Ectodermal cell (in vitro differentiated cells): Measurements from ENCODE around the gene PNMA5.
"Not testable (repeated sequence)": the region's sequence is repeated elsewhere in the genome, so short reads cannot be mapped to it uniquely, and the experiment has no call there.

Experiments used
- H3K27ac ChIP-seq: 2 replicates; pipeline ENCODE4 v1.7.0; 2013; ENCODE audit warnings: mild to moderate bottlenecking, low read depth, low read length; ENCODE audit not compliant: insufficient read depth, poor library complexity, severe bottlenecking
- H3K27me3 ChIP-seq: 2 replicates; pipeline ENCODE4 v1.7.0; 2013; ENCODE audit warnings: mild to moderate bottlenecking, low read length; ENCODE audit not compliant: insufficient read depth, control insufficient read depth, poor library complexity, severe bottlenecking
- H3K36me3 ChIP-seq: one replicate; pipeline ENCODE4 v1.7.0; 2013; ENCODE audit warnings: low read length; ENCODE audit not compliant: control insufficient read depth, insufficient read depth
- H3K4me1 ChIP-seq: one replicate; pipeline ENCODE4 v1.7.0; 2013; ENCODE audit warnings: low read length; ENCODE audit not compliant: control insufficient read depth, insufficient read depth
- H3K4me3 ChIP-seq: 2 replicates; pipeline ENCODE4 v1.7.0; 2013; ENCODE audit warnings: low read depth, low read length, control low read depth; ENCODE audit not compliant: insufficient read depth
- H3K9me3 ChIP-seq: 2 replicates; pipeline ENCODE4 v1.7.0; 2013; ENCODE audit warnings: mild to moderate bottlenecking, low read length, moderate library complexity; ENCODE audit not compliant: control insufficient read depth
- WGBS, 2 experiments: methylation state at CpG; one replicate each; pipeline ENCODE4 v1.1.7; 2013; ENCODE audit warnings: missing lambda C conversion rate in 2 of 2; 5-methylcytosine and 5-hydroxymethylcytosine counted together

The PNMA5 gene

DNA sequence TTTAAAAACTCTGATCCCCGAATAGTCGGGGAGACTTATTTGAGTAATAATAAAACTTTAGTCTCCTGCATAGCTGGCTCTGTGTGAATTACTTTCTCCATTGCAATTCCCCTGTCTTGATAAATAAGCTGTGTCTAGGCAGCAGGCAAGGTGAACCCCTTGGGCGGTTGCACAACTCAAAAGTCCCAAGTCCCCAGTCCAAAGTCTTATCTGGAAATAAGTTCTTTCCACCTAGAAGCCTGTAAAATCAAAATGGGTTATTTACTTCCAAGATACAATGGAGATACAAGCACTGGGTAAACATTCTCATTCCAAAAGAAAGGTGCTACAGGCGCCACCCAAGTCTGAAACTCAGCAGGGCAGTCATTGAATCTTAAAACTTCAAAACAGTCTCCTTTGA, 10.1 kb upstream of the PNMA5 start:
- no peaks in the 10 kb centered on the region for H3K9me3 ChIP-seq
- no peaks in the 10 kb centered on the region for H3K36me3 ChIP-seq
- no peak overlapping the region for H3K4me3 ChIP-seq
- no peaks in the 10 kb centered on the region for H3K27me3 ChIP-seq
- H3K27ac ChIP-seq, result no peak overlapping the region
- H3K4me1 ChIP-seq, result no peaks in the 10 kb centered on the region
- WGBS, 2 experiments, result 73 to 91% methylated on average over 2 to 4 of the region's 4 CpGs

DNA sequence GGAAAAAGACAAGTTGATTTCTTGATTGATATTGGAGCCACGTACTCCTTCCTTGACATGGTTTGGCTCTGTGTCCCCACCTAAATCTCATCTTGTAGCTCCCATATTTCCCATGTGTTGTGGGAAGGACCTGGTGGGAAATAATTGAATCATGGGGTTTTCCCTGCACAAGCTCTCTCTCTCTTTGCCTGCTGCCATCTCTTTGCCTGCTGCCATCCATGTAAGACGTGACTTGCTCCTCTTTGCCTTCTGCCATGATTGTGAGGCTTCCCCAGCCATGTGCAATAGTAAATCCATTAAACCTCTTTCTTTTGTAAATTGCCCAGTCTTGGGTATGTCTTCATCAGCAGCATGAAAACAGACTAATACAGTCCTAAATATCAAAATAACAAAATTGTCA, 8.3 kb upstream of the PNMA5 start:
- WGBS, 2 experiments, result 50 to 77% methylated on average over 1 to 2 of the region's 2 CpGs
- H3K4me1 ChIP-seq, H3K27ac ChIP-seq, H3K4me3 ChIP-seq, H3K27me3 ChIP-seq, H3K9me3 ChIP-seq, H3K36me3 ChIP-seq: not testable (repeated sequence)

DNA sequence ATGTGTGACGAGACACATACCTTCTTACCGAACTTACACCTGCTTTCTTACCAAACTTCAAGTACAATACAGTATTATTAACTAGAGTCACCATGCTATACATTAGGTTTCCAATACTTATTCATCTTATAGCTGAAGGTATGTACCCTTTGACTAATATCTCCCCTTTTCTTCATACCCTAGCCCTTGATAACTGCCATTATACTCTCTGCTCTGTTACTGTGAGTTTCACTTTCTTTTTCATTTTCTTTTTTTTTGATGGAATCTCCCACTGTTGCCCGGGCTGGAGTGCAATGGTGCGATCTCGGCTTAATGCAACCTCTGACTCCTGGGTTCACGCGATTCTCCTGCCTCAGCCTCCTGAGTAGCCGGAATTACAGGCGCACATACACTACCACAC, 3.4 kb upstream of the PNMA5 start:
- 90 to 95% methylated on average over 8 to 9 of the region's 9 CpGs for WGBS, 2 experiments
- Histone ChIP-seq H3K9me3 (no peaks in the 10 kb centered on the region), H3K4me1 (no peaks in the 10 kb centered on the region), H3K27ac (no peak overlapping the region), H3K27me3 (no peaks in the 10 kb centered on the region), H3K4me3 (no peak overlapping the region), H3K36me3 (no peaks in the 10 kb centered on the region)

DNA sequence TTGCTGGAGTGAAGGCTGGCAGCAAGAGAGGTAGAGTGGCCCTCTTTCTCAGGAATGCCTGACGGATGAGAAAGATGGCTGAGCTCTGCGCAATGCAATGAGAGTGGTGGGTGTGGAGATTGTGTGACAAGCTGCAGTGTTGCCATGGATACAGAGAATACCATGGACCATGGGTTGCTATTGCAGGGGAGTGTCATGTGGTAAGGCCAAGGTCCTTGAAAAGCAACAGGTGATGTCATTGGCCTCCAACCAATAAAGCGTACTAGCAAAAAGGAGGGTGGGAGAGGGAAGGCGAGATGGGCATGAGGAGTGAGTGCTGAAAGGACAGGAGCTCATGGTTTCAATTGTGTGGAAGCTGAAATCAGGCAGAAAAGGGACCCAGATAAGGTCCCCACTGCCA, 1.8 kb downstream of the PNMA5 start:
- Histone ChIP-seq H3K4me3 (no peak overlapping the region), H3K9me3 (no peaks in the 10 kb centered on the region), H3K27me3 (no peaks in the 10 kb centered on the region), H3K4me1 (no peaks in the 10 kb centered on the region), H3K27ac (no peak overlapping the region), H3K36me3 (no peaks in the 10 kb centered on the region)
- 87 to 88% methylated on average over 4 of the region's 4 CpGs for WGBS, 2 experiments

DNA sequence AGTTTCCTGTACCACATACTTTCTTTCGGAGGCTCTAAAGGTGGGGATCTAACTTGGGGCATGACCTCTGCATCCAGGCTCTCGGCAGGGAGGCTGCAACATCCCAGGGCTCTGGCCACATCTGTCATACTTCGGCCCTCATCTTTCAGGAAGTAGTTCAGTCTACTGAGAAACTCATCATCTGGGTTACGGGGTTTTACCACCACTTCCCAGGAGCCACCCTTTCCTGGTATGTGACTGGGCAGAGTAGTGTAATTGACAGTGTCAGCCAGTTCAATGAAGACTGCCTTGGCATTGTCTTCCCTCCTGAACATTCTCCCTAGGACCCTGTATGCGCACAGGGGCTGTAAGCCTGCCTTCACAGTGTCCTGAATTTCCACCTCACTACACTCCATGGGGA, 2.8 kb downstream of the PNMA5 start:
- 92% methylated on average over 5 of the region's 5 CpGs for WGBS, 2 experiments
- no peaks in the 10 kb centered on the region for H3K36me3 ChIP-seq

DNA sequence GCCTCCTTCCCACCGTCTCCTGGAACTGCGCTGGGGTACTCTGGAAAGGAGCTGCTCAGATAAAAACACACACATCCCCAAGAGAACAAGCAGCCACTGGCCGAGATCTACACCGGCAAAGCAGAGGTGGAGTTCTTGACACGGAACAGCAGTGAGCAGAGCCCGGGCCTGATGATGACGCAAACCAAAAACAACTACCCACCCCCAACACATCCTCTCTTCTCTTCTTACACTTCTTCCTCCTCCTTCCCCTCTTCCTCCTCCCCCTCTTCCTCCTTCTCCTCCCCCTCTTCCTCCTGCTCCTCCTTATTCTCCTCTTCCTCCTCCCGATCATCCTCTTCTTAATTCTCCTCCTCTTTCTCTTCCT, 4.6 kb downstream of the PNMA5 start:
- no peaks in the 10 kb centered on the region for H3K4me1 ChIP-seq
- H3K27ac ChIP-seq, result no peak overlapping the region
- no peaks in the 10 kb centered on the region for H3K36me3 ChIP-seq
- 82 to 85% methylated on average over 8 of the region's 8 CpGs for WGBS, 2 experiments
- no peaks in the 10 kb centered on the region for H3K9me3 ChIP-seq
- H3K4me3 ChIP-seq, result no peak overlapping the region
- no peaks in the 10 kb centered on the region for H3K27me3 ChIP-seq

More for the DNA sequence above, 2.8 kb downstream of the PNMA5 start:
- Histone ChIP-seq H3K27me3 (no peaks in the 10 kb centered on the region), H3K4me3 (no peak overlapping the region), H3K4me1 (no peaks in the 10 kb centered on the region), H3K27ac (no peak overlapping the region), H3K9me3 (no peaks in the 10 kb centered on the region)

DNA sequence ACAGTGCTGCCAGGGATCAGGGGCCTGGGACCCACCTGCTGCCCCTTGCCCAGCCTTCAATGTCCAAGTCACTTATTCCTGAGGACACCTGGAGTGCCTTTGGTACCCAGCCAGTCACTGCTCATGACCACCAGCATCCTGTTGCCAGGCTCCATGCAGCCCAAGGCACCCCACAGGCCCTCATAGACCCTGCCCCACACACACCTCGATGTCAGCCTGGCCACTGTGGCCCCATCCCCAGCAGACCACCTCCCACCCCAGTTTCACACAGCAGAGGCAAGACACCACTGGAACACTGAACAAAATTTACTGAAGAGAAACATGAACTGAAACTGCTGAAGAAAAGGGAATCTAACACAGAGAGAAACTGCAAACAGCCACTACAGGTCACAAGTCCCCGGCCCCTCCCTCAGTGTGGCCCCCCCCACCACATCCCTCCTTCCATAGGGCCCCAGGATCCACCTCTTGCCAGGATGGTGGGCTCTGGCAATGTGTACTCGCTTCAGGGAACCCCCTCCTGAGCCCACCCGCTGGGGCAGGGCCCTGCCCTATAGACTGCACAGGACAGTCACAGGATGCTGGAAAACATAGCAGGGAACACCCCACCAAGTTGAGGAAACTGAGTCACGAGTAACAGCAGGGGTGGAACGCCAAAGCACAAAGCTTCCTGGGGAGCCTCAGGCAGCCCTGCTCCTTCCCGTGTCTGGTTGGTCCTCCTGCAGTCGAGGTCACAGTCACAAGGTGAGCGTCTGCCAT, 5.2 kb downstream of the PNMA5 start:
- H3K4me1 ChIP-seq, result no peaks in the 10 kb centered on the region
- H3K27me3 ChIP-seq, result no peaks in the 10 kb centered on the region
- no peaks in the 10 kb centered on the region for H3K36me3 ChIP-seq
- H3K4me3 ChIP-seq, result no peak overlapping the region
- 73 to 77% methylated on average over 9 of the region's 9 CpGs for WGBS, 2 experiments
- no peak overlapping the region for H3K27ac ChIP-seq
- no peaks in the 10 kb centered on the region for H3K9me3 ChIP-seq

DNA sequence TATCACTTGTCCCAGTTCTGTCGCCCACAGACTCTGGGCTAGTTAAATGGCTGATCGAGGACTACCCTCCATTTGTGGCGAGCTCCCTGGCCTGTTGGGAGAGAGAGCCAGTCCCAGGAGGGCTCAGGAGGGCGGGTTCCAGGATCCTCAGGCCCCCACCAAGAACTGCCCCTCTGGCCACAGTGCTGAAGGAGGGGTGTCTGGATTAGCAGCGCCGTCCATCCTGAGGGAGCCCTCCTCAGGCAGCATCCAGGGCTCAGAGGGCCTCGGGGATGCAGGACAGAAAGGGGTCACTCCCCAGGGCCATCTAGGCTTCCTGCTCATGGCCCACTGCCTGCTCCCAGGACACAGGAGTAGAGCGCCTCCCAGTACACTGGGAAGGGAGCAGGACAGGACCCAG, 6.1 kb downstream of the PNMA5 start:
- Histone ChIP-seq H3K4me1 (no peaks in the 10 kb centered on the region), H3K27ac (no peak overlapping the region), H3K36me3 (no peaks in the 10 kb centered on the region), H3K27me3 (no peaks in the 10 kb centered on the region), H3K9me3 (no peaks in the 10 kb centered on the region), H3K4me3 (no peak overlapping the region)
- WGBS, 2 experiments, result 92 to 93% methylated on average over 8 of the region's 8 CpGs

DNA sequence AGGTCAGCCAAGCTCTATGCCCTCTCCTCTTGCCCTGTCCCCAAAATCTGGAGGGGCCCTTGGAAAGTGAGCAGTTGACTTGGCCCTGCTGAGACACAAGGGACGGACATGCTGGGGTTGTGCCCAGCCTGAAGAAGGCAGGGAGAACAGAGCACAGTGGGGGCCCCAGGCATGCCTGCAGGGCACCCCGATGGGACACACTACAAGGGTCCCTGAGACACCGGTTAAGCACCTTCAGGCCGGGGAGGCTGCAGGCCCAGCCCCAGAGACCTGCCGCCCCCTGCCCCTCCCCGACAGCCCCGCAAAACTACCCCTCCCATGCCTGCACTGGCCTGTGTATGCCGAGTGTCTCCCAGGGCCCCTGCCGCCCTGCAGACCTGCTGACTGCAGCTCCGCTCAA, 6.8 kb downstream of the PNMA5 start:
- not testable (repeated sequence) for H3K27me3 ChIP-seq, H3K36me3 ChIP-seq, H3K4me1 ChIP-seq, H3K27ac ChIP-seq, H3K9me3 ChIP-seq, H3K4me3 ChIP-seq
- 91 to 100% methylated on average over 1 to 3 of the region's 10 CpGs for WGBS, 2 experiments

DNA sequence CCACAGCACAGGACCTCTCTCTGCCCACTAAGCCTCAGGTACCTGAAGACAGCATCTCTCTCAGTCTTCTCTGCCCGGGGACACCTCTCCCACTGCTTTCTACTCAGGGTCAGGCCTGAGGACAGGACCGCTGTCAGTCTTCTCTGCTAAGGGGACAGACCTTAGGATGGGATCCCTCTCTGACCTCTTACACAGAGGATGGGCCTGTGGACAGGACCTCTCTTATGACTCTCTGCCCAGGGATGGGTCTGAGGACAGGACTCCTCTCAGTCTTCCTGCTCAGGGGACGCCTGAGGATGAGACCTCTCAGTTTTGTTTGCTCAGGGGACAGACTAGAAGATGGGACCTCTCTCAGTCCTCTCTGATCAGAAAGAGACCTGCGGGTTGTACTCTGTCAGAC, 8.5 kb downstream of the PNMA5 start:
- H3K9me3 ChIP-seq, H3K36me3 ChIP-seq, H3K4me3 ChIP-seq, H3K27me3 ChIP-seq, H3K4me1 ChIP-seq, H3K27ac ChIP-seq: not testable (repeated sequence)
- no CpG with 5 or more reads among the region's 4 CpGs for WGBS, 2 experiments

DNA sequence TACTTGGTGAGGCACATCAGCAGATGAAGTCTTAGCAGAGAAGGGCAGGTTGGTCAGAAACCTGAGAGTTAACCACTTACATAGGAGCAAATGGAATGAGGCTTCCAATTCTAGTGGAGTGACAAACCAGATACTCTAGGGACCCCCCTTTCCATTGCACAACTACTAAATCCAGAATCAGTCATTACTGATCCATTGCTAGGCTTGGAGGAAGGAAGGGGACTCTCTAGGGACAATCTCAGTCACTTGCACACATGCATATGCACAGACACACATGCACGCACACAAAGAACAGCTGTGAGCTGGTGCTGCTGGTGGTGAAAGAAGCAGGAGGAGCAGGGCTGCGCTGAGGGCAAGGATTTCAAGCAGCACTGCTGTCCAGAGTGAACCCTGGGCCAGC, 25.7 kb downstream of the PNMA5 start:
- Histone ChIP-seq H3K27ac (no peak overlapping the region), H3K4me1 (no peaks in the 10 kb centered on the region), H3K9me3 (no peaks in the 10 kb centered on the region), H3K27me3 (no peaks in the 10 kb centered on the region), H3K36me3 (no peaks in the 10 kb centered on the region), H3K4me3 (no peak overlapping the region)
- 90 to 96% methylated on average over 2 of the region's 2 CpGs for WGBS, 2 experiments
